GM12878 (cell line): Measurements from ENCODE around the gene TMUB1. TPM values are rescaled to one million over a fixed set of nuclear protein-coding genes. Genes with fewer than 3 reads are reported as not detected.

Experiments used
- ATAC-seq: fragments of 200-7000 bp; cut with Tn5 transposase; 3 replicates; pipeline ENCODE4 v1.9.1; 2020; ENCODE audit warnings: mild to moderate bottlenecking, moderate library complexity
- BruUV-seq: library from RNA; stranded (reverse); fragments of 400-500 nt; replicated peaks from 2 replicates; lab custom pipeline; 2021; lab: Mats Ljungman, UMichigan
- CTCF ChIA-PET: fragments of 300-600 bp; sonication (Branson Sonifier 250); formaldehyde crosslinking; extraction: SDS; loops from one replicate; lab custom pipeline; 2021; ENCODE audit warnings: inconsistent platforms; lab: Yijun Ruan, JAX
- POLR2A ChIA-PET: fragments of 350-600 bp; formaldehyde crosslinking; extraction: SDS; loops from one replicate; lab custom pipeline; 2021; ENCODE audit warnings: inconsistent platforms; lab: Charles Lee
- RAD21 ChIA-PET: fragments of 300-600 bp; sonication (Branson Sonifier 250); formaldehyde crosslinking; loops from one replicate; lab custom pipeline; 2023; ENCODE audit warnings: antibody characterized with exemption; ENCODE audit not compliant: unreplicated experiment; lab: Charles Lee
- SMC1A ChIA-PET: fragments of 300-600 bp; sonication (Branson Sonifier 250); formaldehyde crosslinking; loops from one replicate; lab custom pipeline; 2023; ENCODE audit not compliant: unreplicated experiment, uncharacterized antibody; lab: Charles Lee
- DNase-seq: peaks from one replicate; pipeline ENCODE4 v3.0.0-alpha.2; 2011; ENCODE audit warnings: low read depth, low spot score
- FAIRE-seq: peaks from 3 replicates; lab custom pipeline; 2011; peaks lifted over from hg19 to GRCh38; lab: Jason Lieb, UNC
- H2AFZ ChIP-seq: 2 replicates; pipeline ENCODE4 v1.6.0; 2011; ENCODE audit warnings: low read depth, low read length, control low read depth; ENCODE audit not compliant: control insufficient read depth
- H3K27ac ChIP-seq: 2 replicates; pipeline ENCODE4 v1.5.1; 2011; ENCODE audit warnings: control low read depth; ENCODE audit not compliant: control insufficient read depth, insufficient read depth
- H3K27me3 ChIP-seq, 2 experiments: replicated peaks in 1 of 2; 2 replicates each; pipeline versions ENCODE4 v1.6.0 to v1.6.1; 2011; ENCODE audit warnings: low read length in 1 of 2; ENCODE audit not compliant: control insufficient read depth in 2 of 2, insufficient read depth in 2 of 2
- H3K36me3 ChIP-seq, 2 experiments: 2 replicates each; pipeline ENCODE4 v1.5.1; 2011; ENCODE audit warnings: low read length in 1 of 2; ENCODE audit not compliant: control insufficient read depth in 2 of 2, insufficient read depth in 2 of 2
- H3K4me1 ChIP-seq: 2 replicates; pipeline ENCODE4 v1.6.1; 2011; ENCODE audit warnings: mild to moderate bottlenecking, low read length, moderate library complexity, mixed read lengths; ENCODE audit not compliant: control insufficient read depth, insufficient read depth
- H3K4me2 ChIP-seq: 2 replicates; pipeline ENCODE4 v1.6.0; 2011; ENCODE audit warnings: control low read depth; ENCODE audit not compliant: control insufficient read depth, insufficient read depth
- H3K4me3 ChIP-seq: fragments of 200-600 bp; sonication (generic); 2 replicates; pipeline ENCODE4 v1.5.1; 2016
- H3K79me2 ChIP-seq: 2 replicates; pipeline ENCODE4 v1.6.0; 2011; ENCODE audit warnings: low read length; ENCODE audit not compliant: control insufficient read depth, insufficient read depth
- H3K9ac ChIP-seq: 2 replicates; pipeline ENCODE4 v1.8.0; 2011; ENCODE audit warnings: low read length, control low read depth, mixed read lengths; ENCODE audit not compliant: control insufficient read depth, insufficient read depth
- H3K9me3 ChIP-seq: replicated peaks from 3 replicates; pipeline ENCODE4 v1.5.1; 2011; ENCODE audit warnings: mild to moderate bottlenecking, low read length; ENCODE audit not compliant: control insufficient read depth, insufficient read depth
- H4K20me1 ChIP-seq: 2 replicates; pipeline ENCODE4 v1.6.0; 2011; ENCODE audit not compliant: control insufficient read depth, insufficient read depth
- CHD1 ChIP-seq: IDR thresholded peaks from 2 replicates; pipeline ENCODE4 v1.6.1; 2012; ENCODE audit warnings: low read depth, low read length, improper control_type of control experiment
- CUX1 ChIP-seq: IDR thresholded peaks from 2 replicates; pipeline ENCODE4 v1.6.1; 2012; ENCODE audit warnings: improper control_type of control experiment, low read depth, low read length; ENCODE audit not compliant: insufficient replicate concordance
- HDGF ChIP-seq: fragments of 450-650 bp; IDR thresholded peaks from 2 replicates; pipeline ENCODE4 v1.6.1; 2016; ENCODE audit warnings: antibody characterized with exemption
- KLF5 ChIP-seq: fragments of 450-650 bp; IDR thresholded peaks from 2 replicates; pipeline ENCODE4 v1.6.1; 2014; ENCODE audit warnings: mild to moderate bottlenecking; ENCODE audit not compliant: partially characterized antibody
- MEF2A ChIP-seq: IDR thresholded peaks from 2 replicates; pipeline ENCODE4 v1.6.1; 2011; ENCODE audit warnings: low read depth, mild to moderate bottlenecking, low read length, moderate library complexity; ENCODE audit not compliant: insufficient read depth
- MEF2B ChIP-seq: fragments of 450-650 bp; IDR thresholded peaks from 2 replicates; pipeline ENCODE4 v1.6.1; 2018; ENCODE audit warnings: mild to moderate bottlenecking, moderate library complexity; ENCODE audit not compliant: partially characterized antibody, poor library complexity, severe bottlenecking
- TCF3 ChIP-seq: IDR thresholded peaks from 2 replicates; pipeline ENCODE4 v1.6.1; 2012; ENCODE audit warnings: low read depth, mild to moderate bottlenecking, low read length, borderline replicate concordance; ENCODE audit not compliant: insufficient read depth
- WGBS: methylation state at CpG from one replicate; pipeline ENCODE4 v1.1.6; 2016; ENCODE audit warnings: low lambda C conversion rate; ENCODE audit not compliant: insufficient replicate concordance, insufficient coverage; ENCODE audit errors: missing lambda C conversion rate; 5-methylcytosine and 5-hydroxymethylcytosine counted together
- in situ Hi-C: fragments of 300-500 bp; cut with MboI; formaldehyde crosslinking; loops from 9 replicates; pipeline ENCODE4 v1.14.3; 2018; ENCODE audit warnings: mixed read lengths
- intact Hi-C: fragments of 100-400 bp; cut with micrococcal nuclease; formaldehyde crosslinking; loops from one replicate; pipeline ENCODE4 v1.14.2; 2022; ENCODE audit not compliant: unreplicated experiment
- polyA plus RNA-seq, 11 experiments: library from polyadenylated mRNA; depleted of rRNA in 4 of 11; unstranded in 6 of 11; stranded (reverse) in 5 of 11; fragments of >200 nt; fragmentation: Nextera tagmentation in 4 of 11; fragmentation: Illumina TruSeq in 1 of 11; extraction: Ambion mirVana in 4 of 11; extraction: Trizol in 1 of 11; gene quantifications; 1 replicate in 1 of 11; 2 replicates in 10 of 11; pipeline versions ENCODE4 v1.2.1 to v1.2.3, GENCODE V29; 2011 to 2016; ENCODE audit warnings: inconsistent platforms in 2 of 11, missing spikeins in 2 of 11, low read depth in 1 of 11
- total RNA-seq, 4 experiments: library from RNA; depleted of rRNA in 3 of 4; stranded (reverse); fragments of >200 nt in 3 of 4; fragmentation: Illumina TruSeq in 1 of 4; extraction: Trizol in 1 of 4; gene quantifications; 2 replicates each; pipeline versions ENCODE4 v1.2.1 to v1.2.3, GENCODE V29; 2013 to 2021
- TF ChIP-seq, protein P1 (sequence below): IDR thresholded peaks from 2 replicates; pipeline ENCODE4 v1.6.1; 2012; ENCODE audit warnings: mild to moderate bottlenecking, low read depth, low read length

Gene TMUB1
- total and polyA plus RNA-seq, 10 of the 15 experiments (the other 5 are each of a cell fraction or from before 2014, with no cell fraction given) = 0.27 to 79.5 (median 41.3) TPM; not detected in 1

- ATAC-seq = no peak
- 52% methylated on average over 65 of the region's 101 CpGs for WGBS
Observed at GRCh38 chr7:151114151-151115090, 31.1 kb upstream of the TMUB1 start.

More at GRCh38 chr7:151114151-151115090, 31.1 kb upstream of the TMUB1 start:
- Histone ChIP-seq H3K79me2 (no peaks in the 10 kb centered on the region; the same call in none of the 2 replicates), H3K4me2 (no peak overlapping the region), H2AFZ (no peak overlapping the region)
- RAD21 ChIA-PET = no interaction called here
- no TSS peak for BruUV-seq
- POLR2A ChIA-PET = no interaction called here
- no peak for TF ChIP-seq CHD1
- TF ChIP-seq MEF2A = no peak
- no peak for TF ChIP-seq MEF2B
- TF ChIP-seq HDGF = no peak
- no peak for TF ChIP-seq TCF3
- TF ChIP-seq, protein P1, sequence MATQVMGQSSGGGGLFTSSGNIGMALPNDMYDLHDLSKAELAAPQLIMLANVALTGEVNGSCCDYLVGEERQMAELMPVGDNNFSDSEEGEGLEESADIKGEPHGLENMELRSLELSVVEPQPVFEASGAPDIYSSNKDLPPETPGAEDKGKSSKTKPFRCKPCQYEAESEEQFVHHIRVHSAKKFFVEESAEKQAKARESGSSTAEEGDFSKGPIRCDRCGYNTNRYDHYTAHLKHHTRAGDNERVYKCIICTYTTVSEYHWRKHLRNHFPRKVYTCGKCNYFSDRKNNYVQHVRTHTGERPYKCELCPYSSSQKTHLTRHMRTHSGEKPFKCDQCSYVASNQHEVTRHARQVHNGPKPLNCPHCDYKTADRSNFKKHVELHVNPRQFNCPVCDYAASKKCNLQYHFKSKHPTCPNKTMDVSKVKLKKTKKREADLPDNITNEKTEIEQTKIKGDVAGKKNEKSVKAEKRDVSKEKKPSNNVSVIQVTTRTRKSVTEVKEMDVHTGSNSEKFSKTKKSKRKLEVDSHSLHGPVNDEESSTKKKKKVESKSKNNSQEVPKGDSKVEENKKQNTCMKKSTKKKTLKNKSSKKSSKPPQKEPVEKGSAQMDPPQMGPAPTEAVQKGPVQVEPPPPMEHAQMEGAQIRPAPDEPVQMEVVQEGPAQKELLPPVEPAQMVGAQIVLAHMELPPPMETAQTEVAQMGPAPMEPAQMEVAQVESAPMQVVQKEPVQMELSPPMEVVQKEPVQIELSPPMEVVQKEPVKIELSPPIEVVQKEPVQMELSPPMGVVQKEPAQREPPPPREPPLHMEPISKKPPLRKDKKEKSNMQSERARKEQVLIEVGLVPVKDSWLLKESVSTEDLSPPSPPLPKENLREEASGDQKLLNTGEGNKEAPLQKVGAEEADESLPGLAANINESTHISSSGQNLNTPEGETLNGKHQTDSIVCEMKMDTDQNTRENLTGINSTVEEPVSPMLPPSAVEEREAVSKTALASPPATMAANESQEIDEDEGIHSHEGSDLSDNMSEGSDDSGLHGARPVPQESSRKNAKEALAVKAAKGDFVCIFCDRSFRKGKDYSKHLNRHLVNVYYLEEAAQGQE = no peak
- TF ChIP-seq CUX1 = no peak
- TF ChIP-seq KLF5 = no peak
- TF ChIP-seq, all 136 proteins: peak for 0
- FAIRE-seq (no peak), DNase-seq (no peak)
- SMC1A ChIA-PET = no interaction called here
- Histone ChIP-seq H3K36me3 (peaks cover 0 to 11% of the 10 kb centered on the region in 2 experiments; a peak in 2 of 4 replicates), H3K4me3 (no peak overlapping the region), H3K9me3 (no peaks in the 10 kb centered on the region), H3K4me1 (no peaks in the 10 kb centered on the region), H3K27ac (no peak overlapping the region), H4K20me1 (peaks cover 3% of the 10 kb centered on the region; the same call in 1 of the 2 replicates), H3K27me3 (no peaks in the 10 kb centered on the region), H3K9ac (no peak overlapping the region)
- in situ Hi-C loops (no loop called here), intact Hi-C loops (loop anchor here (5.0 kb wide), 1 partner anchor 102 kb away; no protein-coding TSS in a partner anchor)
- CTCF ChIA-PET = no interaction called here
